ENCODE results near the gene RAB1A.

DNA sequence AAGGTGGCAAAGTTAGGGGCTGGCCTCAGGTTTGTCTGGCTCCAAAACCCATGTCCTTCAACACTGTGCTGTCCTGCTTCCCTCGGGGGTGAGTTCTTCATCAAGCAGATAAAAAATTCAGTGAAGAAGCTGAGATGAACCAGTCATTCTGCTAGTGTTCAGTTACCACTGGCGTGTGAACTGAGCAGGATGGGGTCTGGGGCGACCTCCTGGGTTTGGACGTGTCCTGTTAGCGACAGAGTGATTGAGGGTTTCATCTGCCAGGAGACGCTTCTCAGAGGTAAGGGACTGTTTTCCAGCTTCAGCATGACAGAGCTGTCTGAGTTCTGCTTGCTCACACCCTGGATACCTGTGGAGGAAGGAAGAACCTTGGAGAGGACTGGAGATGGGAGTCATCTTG is 59.0 kb downstream of the RAB1A start:
- no peak for TF ChIP-seq POLR2AphosphoS5 (IDR thresholded peaks at IDR 0.05; ENCODE audit: low read length)
- TF ChIP-seq RFX5 (IDR thresholded peaks at IDR 0.05; ENCODE audit: low read depth, low read length), result no peak
- TF ChIP-seq, protein P1, sequence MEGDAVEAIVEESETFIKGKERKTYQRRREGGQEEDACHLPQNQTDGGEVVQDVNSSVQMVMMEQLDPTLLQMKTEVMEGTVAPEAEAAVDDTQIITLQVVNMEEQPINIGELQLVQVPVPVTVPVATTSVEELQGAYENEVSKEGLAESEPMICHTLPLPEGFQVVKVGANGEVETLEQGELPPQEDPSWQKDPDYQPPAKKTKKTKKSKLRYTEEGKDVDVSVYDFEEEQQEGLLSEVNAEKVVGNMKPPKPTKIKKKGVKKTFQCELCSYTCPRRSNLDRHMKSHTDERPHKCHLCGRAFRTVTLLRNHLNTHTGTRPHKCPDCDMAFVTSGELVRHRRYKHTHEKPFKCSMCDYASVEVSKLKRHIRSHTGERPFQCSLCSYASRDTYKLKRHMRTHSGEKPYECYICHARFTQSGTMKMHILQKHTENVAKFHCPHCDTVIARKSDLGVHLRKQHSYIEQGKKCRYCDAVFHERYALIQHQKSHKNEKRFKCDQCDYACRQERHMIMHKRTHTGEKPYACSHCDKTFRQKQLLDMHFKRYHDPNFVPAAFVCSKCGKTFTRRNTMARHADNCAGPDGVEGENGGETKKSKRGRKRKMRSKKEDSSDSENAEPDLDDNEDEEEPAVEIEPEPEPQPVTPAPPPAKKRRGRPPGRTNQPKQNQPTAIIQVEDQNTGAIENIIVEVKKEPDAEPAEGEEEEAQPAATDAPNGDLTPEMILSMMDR (IDR thresholded peaks at IDR 0.05 in 2 of 3, conservative IDR thresholded peaks at IDR 0.05 in 1 of 3; ENCODE audit: control insufficient read depth in 2 of 3, extremely low read depth in 1 of 3, insufficient read depth in 1 of 3, low read depth in 3 of 3, low read length in 3 of 3), result no peak
- TF ChIP-seq RBBP5 (conservative IDR thresholded peaks at IDR 0.05), result no peak
- no peak for TF ChIP-seq CEBPB (IDR thresholded peaks at IDR 0.05; ENCODE audit: borderline replicate concordance in 1 of 2, low read depth in 2 of 2, low read length in 2 of 2)
- TF ChIP-seq NFYB (IDR thresholded peaks at IDR 0.05; ENCODE audit: insufficient read depth, low read depth, low read length), result no peak
- no peak for TF ChIP-seq TBL1XR1 (IDR thresholded peaks at IDR 0.05; ENCODE audit: low read depth, low read length)
- no peak for TF ChIP-seq CREB1 (IDR thresholded peaks at IDR 0.05; ENCODE audit: low read depth)
- no peak for TF ChIP-seq MAX (IDR thresholded peaks at IDR 0.05; ENCODE audit: low read depth, low read length)
- no peak for TF ChIP-seq LARP7 (IDR thresholded peaks at IDR 0.05)

Measured in GM12878 (cell line).